OCI-LY3 (cell line): ENCODE results near the gene MAP3K5.

Experiments
- EZH2phosphoT487 ChIP-seq: fragments of 200-600 bp; shearing (Covaris generic); IDR thresholded peaks from 2 replicates; pipeline ENCODE4 v1.6.1; 2018; ENCODE audit warnings: antibody characterized with exemption, mixed run types, low read depth
- TF ChIP-seq, protein P1 (sequence below): fragments of 200-600, 300-600 bp; sonication (generic); IDR thresholded peaks from 2 replicates; pipeline ENCODE4 v1.5.1; 2014; ENCODE audit warnings: antibody characterized with exemption, low read length, low read depth

DNA sequence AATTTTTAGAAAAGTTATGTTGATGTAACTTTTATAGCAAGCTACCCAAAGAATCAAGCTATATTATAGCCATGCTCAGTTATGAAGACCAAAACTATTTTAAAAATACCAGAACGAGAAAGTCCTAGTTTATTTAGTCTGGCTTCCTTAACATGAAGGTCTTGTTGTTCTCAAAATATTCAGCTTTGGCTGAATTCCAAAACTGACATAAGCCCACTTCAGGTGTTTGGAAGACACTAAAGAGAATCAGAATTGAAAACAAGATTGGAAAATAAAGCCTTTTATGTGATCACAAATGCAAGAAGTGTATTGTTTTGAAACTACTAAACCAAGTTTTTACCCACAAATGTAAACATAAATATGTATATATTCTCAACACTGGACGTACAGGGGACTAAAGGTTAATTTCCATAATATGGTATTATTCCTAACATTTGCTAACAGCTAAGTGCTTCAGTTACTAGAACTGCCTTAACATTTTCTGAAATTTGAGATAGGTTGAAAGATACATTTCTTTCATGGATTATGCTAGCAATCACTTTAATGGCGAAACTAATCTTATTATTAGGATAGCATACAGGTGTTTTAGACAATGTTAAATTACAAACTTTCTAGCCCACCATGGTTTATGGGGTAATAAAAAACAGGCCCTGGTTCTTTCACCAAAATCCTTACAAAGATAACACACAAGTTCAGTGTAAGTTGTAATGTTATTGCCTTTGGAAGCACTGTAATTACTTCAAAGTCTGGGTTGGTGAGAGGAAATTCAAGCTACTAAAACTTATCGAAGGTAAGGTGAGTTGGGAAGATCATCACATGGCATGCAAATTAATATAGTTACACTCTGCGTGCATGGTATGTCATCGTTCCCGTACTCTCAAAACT lies 1.6 kb downstream of the MAP3K5 start:
- TF ChIP-seq, protein P1, sequence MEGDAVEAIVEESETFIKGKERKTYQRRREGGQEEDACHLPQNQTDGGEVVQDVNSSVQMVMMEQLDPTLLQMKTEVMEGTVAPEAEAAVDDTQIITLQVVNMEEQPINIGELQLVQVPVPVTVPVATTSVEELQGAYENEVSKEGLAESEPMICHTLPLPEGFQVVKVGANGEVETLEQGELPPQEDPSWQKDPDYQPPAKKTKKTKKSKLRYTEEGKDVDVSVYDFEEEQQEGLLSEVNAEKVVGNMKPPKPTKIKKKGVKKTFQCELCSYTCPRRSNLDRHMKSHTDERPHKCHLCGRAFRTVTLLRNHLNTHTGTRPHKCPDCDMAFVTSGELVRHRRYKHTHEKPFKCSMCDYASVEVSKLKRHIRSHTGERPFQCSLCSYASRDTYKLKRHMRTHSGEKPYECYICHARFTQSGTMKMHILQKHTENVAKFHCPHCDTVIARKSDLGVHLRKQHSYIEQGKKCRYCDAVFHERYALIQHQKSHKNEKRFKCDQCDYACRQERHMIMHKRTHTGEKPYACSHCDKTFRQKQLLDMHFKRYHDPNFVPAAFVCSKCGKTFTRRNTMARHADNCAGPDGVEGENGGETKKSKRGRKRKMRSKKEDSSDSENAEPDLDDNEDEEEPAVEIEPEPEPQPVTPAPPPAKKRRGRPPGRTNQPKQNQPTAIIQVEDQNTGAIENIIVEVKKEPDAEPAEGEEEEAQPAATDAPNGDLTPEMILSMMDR: no peak
- TF ChIP-seq EZH2phosphoT487: no peak
